GM12878 (cell line): ENCODE measurements around the gene VPS26B. TPM values are rescaled to one million over a fixed set of nuclear protein-coding genes. Genes with fewer than 3 reads are reported as not detected.

ENCODE experiments used
- ATAC-seq: fragments of 200-7000 bp; cut with Tn5 transposase; 3 replicates; pipeline ENCODE4 v1.9.1; 2020; ENCODE audit warnings: mild to moderate bottlenecking, moderate library complexity
- BruUV-seq: library from RNA; stranded (reverse); fragments of 400-500 nt; replicated peaks from 2 replicates; lab custom pipeline; 2021; lab: Mats Ljungman, UMichigan
- CTCF ChIA-PET: fragments of 300-600 bp; sonication (Branson Sonifier 250); formaldehyde crosslinking; extraction: SDS; loops from one replicate; lab custom pipeline; 2021; ENCODE audit warnings: inconsistent platforms; lab: Yijun Ruan, JAX
- POLR2A ChIA-PET: fragments of 350-600 bp; formaldehyde crosslinking; extraction: SDS; loops from one replicate; lab custom pipeline; 2021; ENCODE audit warnings: inconsistent platforms; lab: Charles Lee
- RAD21 ChIA-PET: fragments of 300-600 bp; sonication (Branson Sonifier 250); formaldehyde crosslinking; loops from one replicate; lab custom pipeline; 2023; ENCODE audit warnings: antibody characterized with exemption; ENCODE audit not compliant: unreplicated experiment; lab: Charles Lee
- SMC1A ChIA-PET: fragments of 300-600 bp; sonication (Branson Sonifier 250); formaldehyde crosslinking; loops from one replicate; lab custom pipeline; 2023; ENCODE audit not compliant: unreplicated experiment, uncharacterized antibody; lab: Charles Lee
- DNase-seq: peaks from one replicate; pipeline ENCODE4 v3.0.0-alpha.2; 2011; ENCODE audit warnings: low read depth, low spot score
- FAIRE-seq: peaks from 3 replicates; lab custom pipeline; 2011; peaks lifted over from hg19 to GRCh38; lab: Jason Lieb, UNC
- H2AFZ ChIP-seq: 2 replicates; pipeline ENCODE4 v1.6.0; 2011; ENCODE audit warnings: low read depth, low read length, control low read depth; ENCODE audit not compliant: control insufficient read depth
- H3K27ac ChIP-seq: 2 replicates; pipeline ENCODE4 v1.5.1; 2011; ENCODE audit warnings: control low read depth; ENCODE audit not compliant: control insufficient read depth, insufficient read depth
- H3K27me3 ChIP-seq, 2 experiments: replicated peaks in 1 of 2; 2 replicates each; pipeline versions ENCODE4 v1.6.0 to v1.6.1; 2011; ENCODE audit warnings: low read length in 1 of 2; ENCODE audit not compliant: control insufficient read depth in 2 of 2, insufficient read depth in 2 of 2
- H3K36me3 ChIP-seq, 2 experiments: 2 replicates each; pipeline ENCODE4 v1.5.1; 2011; ENCODE audit warnings: low read length in 1 of 2; ENCODE audit not compliant: control insufficient read depth in 2 of 2, insufficient read depth in 2 of 2
- H3K4me1 ChIP-seq: 2 replicates; pipeline ENCODE4 v1.6.1; 2011; ENCODE audit warnings: mild to moderate bottlenecking, low read length, moderate library complexity, mixed read lengths; ENCODE audit not compliant: control insufficient read depth, insufficient read depth
- H3K4me2 ChIP-seq: 2 replicates; pipeline ENCODE4 v1.6.0; 2011; ENCODE audit warnings: control low read depth; ENCODE audit not compliant: control insufficient read depth, insufficient read depth
- H3K4me3 ChIP-seq: fragments of 200-600 bp; sonication (generic); 2 replicates; pipeline ENCODE4 v1.5.1; 2016
- H3K79me2 ChIP-seq: 2 replicates; pipeline ENCODE4 v1.6.0; 2011; ENCODE audit warnings: low read length; ENCODE audit not compliant: control insufficient read depth, insufficient read depth
- H3K9ac ChIP-seq: 2 replicates; pipeline ENCODE4 v1.8.0; 2011; ENCODE audit warnings: low read length, control low read depth, mixed read lengths; ENCODE audit not compliant: control insufficient read depth, insufficient read depth
- H3K9me3 ChIP-seq: replicated peaks from 3 replicates; pipeline ENCODE4 v1.5.1; 2011; ENCODE audit warnings: mild to moderate bottlenecking, low read length; ENCODE audit not compliant: control insufficient read depth, insufficient read depth
- H4K20me1 ChIP-seq: 2 replicates; pipeline ENCODE4 v1.6.0; 2011; ENCODE audit not compliant: control insufficient read depth, insufficient read depth
- ASH2L ChIP-seq: fragments of 300-600, 200-600 bp; sonication (generic); IDR thresholded peaks from 2 replicates; pipeline ENCODE4 v1.6.1; 2017; ENCODE audit warnings: low read depth, mild to moderate bottlenecking, borderline replicate concordance
- CBX5 ChIP-seq: sonication (generic); IDR thresholded peaks from 2 replicates; pipeline ENCODE4 v1.6.1; 2016; ENCODE audit warnings: low read depth, moderate library complexity, mild to moderate bottlenecking, inconsistent platforms
- EED ChIP-seq: sonication (generic); IDR thresholded peaks from 2 replicates; pipeline ENCODE4 v1.6.1; 2016; ENCODE audit warnings: antibody characterized with exemption, low read depth
- MLLT1 ChIP-seq: fragments of 450-650 bp; IDR thresholded peaks from 2 replicates; pipeline ENCODE4 v1.6.1; 2016; ENCODE audit warnings: mild to moderate bottlenecking
- MXI1 ChIP-seq: fragments of 150-350 bp; IDR thresholded peaks from 2 replicates; pipeline ENCODE4 v1.6.1; 2011; ENCODE audit warnings: low read depth, mild to moderate bottlenecking, inconsistent platforms, low read length, improper control_type of control experiment
- PAX8 ChIP-seq: fragments of 450-650 bp; IDR thresholded peaks from 2 replicates; pipeline ENCODE4 v1.6.1; 2017; ENCODE audit warnings: mild to moderate bottlenecking, moderate library complexity
- RAD21 ChIP-seq: IDR thresholded peaks from 2 replicates; pipeline ENCODE4 v1.6.1; 2011; ENCODE audit warnings: mild to moderate bottlenecking, low read depth, low read length, moderate library complexity; ENCODE audit not compliant: insufficient read depth
- SP1 ChIP-seq: IDR thresholded peaks from one replicate; pipeline ENCODE4 v1.6.1; 2011; ENCODE audit warnings: low read depth, low read length
- SPI1 ChIP-seq: IDR thresholded peaks from 2 replicates; pipeline ENCODE4 v1.6.1; 2011; ENCODE audit warnings: low read depth, mild to moderate bottlenecking, low read length, moderate library complexity, borderline replicate concordance; ENCODE audit not compliant: insufficient read depth
- SRF ChIP-seq, 2 experiments: IDR thresholded peaks; 2 replicates each; pipeline ENCODE4 v1.6.1; 2011; ENCODE audit warnings: low read depth in 2 of 2, low read length in 2 of 2, mild to moderate bottlenecking in 1 of 2, moderate library complexity in 1 of 2
- TARDBP ChIP-seq: IDR thresholded peaks from 2 replicates; pipeline ENCODE4 v1.6.1; 2016; ENCODE audit warnings: borderline replicate concordance
- TCF12 ChIP-seq: IDR thresholded peaks from 2 replicates; pipeline ENCODE4 v1.6.1; 2011; ENCODE audit warnings: low read depth, mild to moderate bottlenecking, low read length
- YBX1 ChIP-seq: fragments of 450-650 bp; IDR thresholded peaks from 2 replicates; pipeline ENCODE4 v1.6.1; 2016; ENCODE audit warnings: antibody characterized with exemption
- WGBS: methylation state at CpG from one replicate; pipeline ENCODE4 v1.1.6; 2016; ENCODE audit warnings: low lambda C conversion rate; ENCODE audit not compliant: insufficient replicate concordance, insufficient coverage; ENCODE audit errors: missing lambda C conversion rate; 5-methylcytosine and 5-hydroxymethylcytosine counted together
- in situ Hi-C: fragments of 300-500 bp; cut with MboI; formaldehyde crosslinking; loops from 9 replicates; pipeline ENCODE4 v1.14.3; 2018; ENCODE audit warnings: mixed read lengths
- intact Hi-C: fragments of 100-400 bp; cut with micrococcal nuclease; formaldehyde crosslinking; loops from one replicate; pipeline ENCODE4 v1.14.2; 2022; ENCODE audit not compliant: unreplicated experiment
- polyA plus RNA-seq, 11 experiments: library from polyadenylated mRNA; depleted of rRNA in 4 of 11; unstranded in 6 of 11; stranded (reverse) in 5 of 11; fragments of >200 nt; fragmentation: Nextera tagmentation in 4 of 11; fragmentation: Illumina TruSeq in 1 of 11; extraction: Ambion mirVana in 4 of 11; extraction: Trizol in 1 of 11; gene quantifications; 1 replicate in 1 of 11; 2 replicates in 10 of 11; pipeline versions ENCODE4 v1.2.1 to v1.2.3, GENCODE V29; 2011 to 2016; ENCODE audit warnings: inconsistent platforms in 2 of 11, missing spikeins in 2 of 11, low read depth in 1 of 11
- total RNA-seq, 4 experiments: library from RNA; depleted of rRNA in 3 of 4; stranded (reverse); fragments of >200 nt in 3 of 4; fragmentation: Illumina TruSeq in 1 of 4; extraction: Trizol in 1 of 4; gene quantifications; 2 replicates each; pipeline versions ENCODE4 v1.2.1 to v1.2.3, GENCODE V29; 2013 to 2021
- TF ChIP-seq, protein P1 (sequence below): fragments of 450-650 bp; formaldehyde crosslinking; IDR thresholded peaks from 2 replicates; pipeline ENCODE4 v1.5.0; 2022; ENCODE audit warnings: mild to moderate bottlenecking, missing genetic modification characterization

Gene VPS26B
- total and polyA plus RNA-seq, 10 of the 15 experiments (the other 5 are each of a cell fraction or from before 2014, with no cell fraction given), result 1.6 to 26.9 (median 13.3) TPM

DNA sequence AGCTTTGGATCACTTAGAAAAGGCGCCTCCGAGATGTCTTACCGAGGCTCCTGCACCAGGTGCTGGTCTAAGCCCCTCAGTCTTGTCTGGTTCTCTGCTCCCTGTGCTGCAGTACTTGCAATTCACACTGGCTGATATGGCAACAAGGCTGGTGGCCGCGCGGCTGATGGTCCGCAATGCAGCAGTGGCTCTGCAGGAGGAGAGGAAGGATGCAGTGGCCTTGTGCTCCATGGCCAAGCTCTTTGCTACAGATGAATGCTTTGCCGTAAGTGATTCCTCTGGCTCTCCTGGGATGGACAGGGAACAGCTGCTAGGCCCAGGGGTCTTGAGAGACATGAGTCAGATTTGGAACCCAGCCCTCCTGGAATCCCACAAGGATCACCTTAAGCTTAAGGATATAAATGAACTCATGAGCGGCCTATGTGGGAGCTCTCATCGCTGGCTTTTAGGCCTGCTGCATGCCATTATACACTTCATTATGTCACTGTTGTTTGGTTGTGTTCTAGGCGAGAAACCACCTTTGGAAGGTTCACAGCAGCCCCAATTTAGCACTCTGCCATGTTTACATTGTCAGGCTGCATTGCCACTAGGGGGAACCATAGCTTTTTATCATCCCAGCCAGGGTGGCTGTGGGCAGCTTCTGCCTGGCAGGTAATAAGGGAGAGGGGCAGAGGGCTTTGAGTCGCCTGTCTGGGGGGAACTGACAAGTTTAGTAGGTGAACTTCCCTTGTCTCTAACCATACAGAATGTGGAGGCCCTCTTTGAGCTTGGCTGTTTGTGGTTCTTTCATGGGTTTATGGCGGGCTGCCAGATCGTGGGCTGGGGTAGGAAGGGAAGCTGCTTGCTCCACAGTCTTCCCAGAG is 37.4 kb downstream of the VPS26B start (continued):
- TF ChIP-seq TARDBP, result no peak
- TF ChIP-seq, all 136 proteins: peak for 5

- no peaks in the 10 kb centered on the region for H3K79me2 ChIP-seq
- FAIRE-seq (no peak), ATAC-seq (no peak), DNase-seq (no peak)
- RAD21 ChIA-PET, result no interaction called here
- H3K9ac ChIP-seq, result no peak overlapping the region
- TF ChIP-seq RAD21 (no peak), SPI1 (no peak), SP1 (no peak), SRF (IDR thresholded peaks at IDR 0.05; ENCODE audit: low read depth in 2 of 2, low read length in 2 of 2) (no peak), CBX5 (no peak), PAX8 (no peak), YBX1 (no peak), TCF12 (no peak), MXI1 (no peak), ASH2L (no peak), MLLT1 (no peak), EED (no peak)
- TF ChIP-seq, protein P1, sequence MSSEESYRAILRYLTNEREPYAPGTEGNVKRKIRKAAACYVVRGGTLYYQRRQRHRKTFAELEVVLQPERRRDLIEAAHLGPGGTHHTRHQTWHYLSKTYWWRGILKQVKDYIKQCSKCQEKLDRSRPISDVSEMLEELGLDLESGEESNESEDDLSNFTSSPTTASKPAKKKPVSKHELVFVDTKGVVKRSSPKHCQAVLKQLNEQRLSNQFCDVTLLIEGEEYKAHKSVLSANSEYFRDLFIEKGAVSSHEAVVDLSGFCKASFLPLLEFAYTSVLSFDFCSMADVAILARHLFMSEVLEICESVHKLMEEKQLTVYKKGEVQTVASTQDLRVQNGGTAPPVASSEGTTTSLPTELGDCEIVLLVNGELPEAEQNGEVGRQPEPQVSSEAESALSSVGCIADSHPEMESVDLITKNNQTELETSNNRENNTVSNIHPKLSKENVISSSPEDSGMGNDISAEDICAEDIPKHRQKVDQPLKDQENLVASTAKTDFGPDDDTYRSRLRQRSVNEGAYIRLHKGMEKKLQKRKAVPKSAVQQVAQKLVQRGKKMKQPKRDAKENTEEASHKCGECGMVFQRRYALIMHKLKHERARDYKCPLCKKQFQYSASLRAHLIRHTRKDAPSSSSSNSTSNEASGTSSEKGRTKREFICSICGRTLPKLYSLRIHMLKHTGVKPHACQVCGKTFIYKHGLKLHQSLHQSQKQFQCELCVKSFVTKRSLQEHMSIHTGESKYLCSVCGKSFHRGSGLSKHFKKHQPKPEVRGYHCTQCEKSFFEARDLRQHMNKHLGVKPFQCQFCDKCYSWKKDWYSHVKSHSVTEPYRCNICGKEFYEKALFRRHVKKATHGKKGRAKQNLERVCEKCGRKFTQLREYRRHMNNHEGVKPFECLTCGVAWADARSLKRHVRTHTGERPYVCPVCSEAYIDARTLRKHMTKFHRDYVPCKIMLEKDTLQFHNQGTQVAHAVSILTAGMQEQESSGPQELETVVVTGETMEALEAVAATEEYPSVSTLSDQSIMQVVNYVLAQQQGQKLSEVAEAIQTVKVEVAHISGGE, result no peak
- SMC1A ChIA-PET, result interaction anchor here (0.5 to 1.0 kb wide), 2 partner anchors 77 to 147 kb away, joined by 3 read pairs; no protein-coding TSS in a partner anchor
- no peaks in the 10 kb centered on the region for H3K9me3 ChIP-seq
- no peak overlapping the region for H3K27ac ChIP-seq
- peaks cover 3% of the 10 kb centered on the region for H3K4me1 ChIP-seq
- no peaks in the 10 kb centered on the region for H4K20me1 ChIP-seq
- H3K36me3 ChIP-seq, result peaks cover 0 to 3% of the 10 kb centered on the region in 2 experiments; a peak in 1 of 4 replicates
- intact Hi-C loops (no loop called here), in situ Hi-C loops (no loop called here)
- no peaks in the 10 kb centered on the region for H3K27me3 ChIP-seq
- CTCF ChIA-PET, result interaction anchor here (1.5 kb wide), 1 partner anchor 60 kb away, joined by 4 read pairs; no protein-coding TSS in a partner anchor
- H2AFZ ChIP-seq, result no peak overlapping the region
- BruUV-seq, result TSS peak; percentile 47
- POLR2A ChIA-PET, result no interaction called here
- no peak overlapping the region for H3K4me3 ChIP-seq
- H3K4me2 ChIP-seq, result no peak overlapping the region
- WGBS, result 91% methylated on average over 7 of the region's 7 CpGs
Measured at GRCh38 chr11:134264966-134265764, 40.7 kb downstream of the VPS26B start.
